Body of pancreas (tissue), 4 donors: ENCODE results near the gene SARS2.

Source experiments
- CTCF ChIP-seq, 7 experiments: fragments of 450-650 bp in 4 of 7; fragments of 200-600 bp in 3 of 7; sonication (generic) in 3 of 7; IDR thresholded peaks; one replicate each; pipeline ENCODE4 v1.5.1; 2016 to 2019; ENCODE audit warnings: antibody characterized with exemption in 7 of 7
- POLR2A ChIP-seq, 3 donors: fragments of 450-650 bp; IDR thresholded peaks; one replicate each; pipeline ENCODE4 v1.6.1; 2016; ENCODE audit warnings: antibody characterized with exemption in 3 of 3, mild to moderate bottlenecking in 2 of 3

- no peak for TF ChIP-seq CTCF (IDR thresholded peaks at IDR 0.05)
- TF ChIP-seq POLR2A (IDR thresholded peaks at IDR 0.05) = no peak
Observed at GRCh38 chr19:38888876-38889275, 41.7 kb downstream of the SARS2 start.
